Stimulated activated naive CD8-positive, alpha-beta T cell treated with anti-CD3 and anti-CD28 coated beads, Interleukin-15, Interleukin-2, amounts not matched to agents 100 U/mL and 50 U/mL, for 24 hours (primary cell): ENCODE measurements around the gene FNDC3B.

Source experiments
- ATAC-seq: fragments of 150-1000 bp; cut with Tn5 transposase; one replicate; pipeline ENCODE4 v1.10.0; 2021
- DNase-seq: peaks from one replicate; pipeline ENCODE4 v3.0.0; 2021

The FNDC3B gene

GRCh38 chr3:172054115-172054764 lies 14.9 kb downstream of the FNDC3B start:
- DNase-seq (no peak), ATAC-seq (no peak)

DNA sequence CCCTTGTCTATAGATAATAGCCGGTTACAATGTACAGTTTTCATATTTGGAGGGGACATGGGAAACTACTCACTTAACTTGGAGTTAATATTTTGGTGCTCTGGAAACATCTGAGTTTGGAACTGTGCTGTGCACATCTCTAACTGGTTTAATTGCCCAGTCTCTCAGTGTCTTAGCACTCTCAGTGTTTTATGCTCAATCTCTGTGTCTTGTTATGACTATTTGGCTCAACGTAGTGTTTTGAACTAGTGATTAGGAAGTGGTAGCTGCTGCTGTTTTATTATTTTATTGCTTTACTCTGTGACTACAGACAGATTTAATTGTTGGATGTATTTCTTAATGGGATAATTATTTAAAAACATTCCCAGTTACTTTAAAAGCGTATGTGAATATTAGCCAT lies 17.0 kb downstream of the FNDC3B start:
- DNase-seq, result no peak

DNA sequence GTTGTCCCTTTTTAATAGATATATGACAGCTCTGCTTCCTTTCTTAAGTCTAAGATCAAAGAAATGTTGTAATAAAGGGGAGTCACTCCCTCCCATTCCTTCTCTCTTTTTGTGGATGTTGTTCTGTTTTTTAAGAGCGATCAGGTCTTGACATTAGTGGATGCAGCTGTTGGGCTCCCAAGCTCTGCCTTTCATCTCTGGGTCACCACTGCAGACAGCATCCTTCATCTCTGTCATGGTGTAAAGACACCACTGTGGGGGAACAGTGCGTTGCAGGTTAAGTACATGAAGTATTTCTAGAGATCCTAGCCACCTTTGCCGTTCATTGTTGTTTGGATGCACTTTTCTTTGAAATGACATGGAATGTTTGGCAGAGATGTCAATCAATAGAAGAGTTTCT lies 17.7 kb downstream of the FNDC3B start:
- DNase-seq (no peak), ATAC-seq (peak; percentile 28)

More for the DNA sequence above, 17.0 kb downstream of the FNDC3B start:
- ATAC-seq, result no peak

DNA sequence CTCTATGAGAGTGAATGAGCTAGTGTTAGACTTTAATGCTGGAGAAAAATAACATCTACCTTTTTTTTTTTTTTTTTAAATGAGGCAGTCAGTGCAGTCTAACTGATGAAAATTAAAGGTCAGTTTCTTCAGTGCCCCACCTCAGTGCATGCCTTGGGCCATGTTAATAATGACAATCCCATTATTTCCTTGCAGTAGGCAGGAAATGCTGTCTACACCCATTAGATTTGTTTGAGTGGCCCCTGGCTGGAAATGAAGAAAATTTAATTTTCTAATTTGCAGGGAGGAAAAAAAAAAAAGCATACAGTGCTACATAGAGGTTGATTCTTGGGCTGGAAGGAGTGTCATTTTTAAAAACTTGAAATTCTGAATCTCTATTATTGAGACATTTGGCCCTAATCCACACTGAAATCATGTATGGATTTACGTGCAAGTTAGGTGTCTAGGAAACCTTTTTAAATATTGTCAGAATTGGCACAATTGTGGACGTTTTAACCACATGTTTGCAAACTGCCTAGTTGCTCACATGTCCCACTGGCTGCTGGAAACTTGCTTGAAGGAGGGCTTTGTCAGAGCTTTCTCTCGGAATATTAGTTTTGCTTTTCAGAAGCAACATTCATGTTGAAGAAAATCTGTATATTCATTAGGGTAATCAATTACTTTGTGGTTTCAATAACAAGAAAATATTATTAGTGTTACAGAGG lies 18.4 kb downstream of the FNDC3B start:
- DNase-seq, result no peak
- no peak for ATAC-seq

DNA sequence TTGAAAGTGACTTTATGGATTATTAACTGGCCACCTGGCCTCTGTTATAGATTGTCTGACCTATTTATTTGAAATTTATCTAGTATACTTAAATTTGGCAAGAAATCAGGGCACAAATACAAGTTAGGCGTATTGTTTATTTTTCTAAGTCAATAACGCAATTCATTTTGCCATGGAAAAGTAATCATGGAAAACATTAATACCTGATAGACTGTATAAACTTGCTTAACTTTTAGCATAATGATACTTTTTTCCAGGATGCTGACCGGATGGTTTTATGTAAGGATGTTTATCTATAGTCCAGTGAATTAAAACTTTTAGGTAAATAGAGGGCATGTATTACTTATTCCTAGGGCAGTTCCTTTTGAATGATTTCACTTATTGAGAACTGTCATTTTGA lies 20.2 kb downstream of the FNDC3B start:
- no peak for DNase-seq
- no peak for ATAC-seq

DNA sequence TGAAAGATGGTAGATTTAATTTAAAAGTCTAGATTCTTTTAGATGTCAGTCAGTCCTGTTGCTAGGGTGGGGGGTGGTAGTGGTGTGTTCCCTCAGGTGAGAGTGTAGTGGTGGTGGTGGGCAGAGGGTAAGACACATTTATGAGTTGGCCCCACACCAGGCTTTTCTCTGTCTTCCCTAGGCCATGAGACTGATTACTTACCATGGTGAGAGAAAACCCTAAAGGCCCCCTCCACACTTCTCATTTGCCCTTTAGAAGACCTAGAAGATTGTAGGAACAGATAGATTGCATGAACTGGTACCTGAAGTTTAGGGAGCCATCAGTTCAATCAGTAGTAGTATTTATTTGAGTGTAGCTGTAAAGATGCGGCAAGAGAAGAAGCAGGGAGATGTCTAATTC lies 20.9 kb downstream of the FNDC3B start:
- DNase-seq (no peak), ATAC-seq (no peak)

DNA sequence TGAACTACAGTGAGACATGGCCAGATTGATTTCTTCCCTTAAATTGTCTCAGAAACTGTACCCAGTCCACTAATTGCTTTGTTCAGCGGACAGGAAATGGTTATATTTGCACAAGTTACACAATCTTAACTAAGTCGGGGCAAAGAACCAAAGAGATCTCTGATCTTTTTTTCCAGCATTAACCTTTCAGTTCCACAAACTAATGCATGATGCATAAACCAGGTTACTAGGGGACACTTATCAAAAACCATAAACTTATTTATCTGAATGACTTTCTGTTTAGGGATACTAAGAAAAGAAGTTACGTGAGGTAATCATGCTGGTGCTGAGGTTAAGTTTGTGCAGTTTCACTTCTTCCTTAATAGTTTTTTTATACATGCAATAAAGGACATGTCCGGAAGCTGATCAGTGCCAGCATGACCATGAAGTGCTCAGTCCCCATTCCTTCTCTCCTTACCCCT lies 22.4 kb downstream of the FNDC3B start:
- DNase-seq (no peak), ATAC-seq (peak; percentile 28)

DNA sequence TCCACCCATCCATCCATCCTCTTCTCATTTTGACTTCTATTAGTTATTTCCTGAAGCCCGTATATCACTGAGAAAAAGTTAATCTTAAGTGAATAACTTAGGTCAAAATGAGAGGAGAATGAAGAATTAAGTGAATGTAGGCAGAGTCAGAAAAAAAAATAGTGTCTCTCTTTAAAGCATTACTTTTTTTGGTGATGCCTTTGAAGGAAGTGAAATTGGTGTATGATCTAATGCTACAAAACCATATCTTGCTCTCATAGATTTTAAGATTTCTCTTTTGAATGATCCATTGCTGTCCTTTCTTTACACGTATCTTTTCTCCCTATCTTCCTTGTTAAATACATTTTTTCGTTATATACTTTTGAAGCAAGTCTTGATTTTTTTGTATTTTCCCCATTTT lies 23.4 kb downstream of the FNDC3B start:
- DNase-seq (no peak), ATAC-seq (no peak)

DNA sequence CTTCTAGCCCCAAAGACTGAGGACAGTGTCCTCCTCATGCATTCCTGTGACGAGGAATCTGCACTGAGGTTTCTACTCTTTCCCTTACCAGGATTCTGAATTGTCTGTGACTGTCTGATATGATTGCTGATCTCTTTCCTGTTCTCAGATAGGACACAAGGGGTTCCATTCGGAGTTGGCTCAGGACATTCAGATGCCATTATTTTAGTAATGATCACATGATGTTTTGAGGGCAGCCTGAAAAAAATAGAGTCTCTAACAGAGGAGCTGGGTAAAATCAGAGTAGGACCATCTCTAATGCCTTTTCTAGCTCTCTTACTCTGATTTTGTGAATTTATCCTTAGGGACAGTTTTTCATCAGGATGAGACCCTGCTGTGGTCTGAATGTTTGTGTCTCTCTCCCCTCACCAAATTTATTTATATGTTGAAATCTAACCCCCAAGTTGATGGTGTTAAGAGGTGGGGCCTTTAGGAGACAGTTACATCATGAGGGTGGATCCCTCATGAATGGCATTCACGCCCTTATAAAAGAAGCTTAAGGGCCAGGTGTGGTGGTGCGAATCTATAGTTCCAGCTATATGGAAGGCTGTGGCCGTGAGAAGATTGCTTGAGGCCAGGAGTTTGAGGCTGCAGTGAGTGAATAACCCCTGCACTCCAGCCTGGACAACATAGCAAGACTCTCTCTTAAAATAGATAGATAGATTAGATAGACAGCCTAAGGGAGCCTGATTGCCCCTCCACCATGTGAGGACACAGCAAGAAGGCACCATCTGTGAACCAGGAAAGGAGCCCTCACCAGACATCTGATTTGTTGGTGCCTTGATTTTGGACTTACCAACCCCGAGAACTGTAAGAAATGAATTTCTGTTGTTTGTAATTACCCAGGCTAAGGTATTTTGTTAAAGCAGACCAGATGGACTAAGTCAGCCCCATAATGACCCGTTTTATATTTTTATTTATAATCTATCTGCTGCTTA lies 24.4 kb downstream of the FNDC3B start:
- ATAC-seq (no peak), DNase-seq (no peak)

- ATAC-seq (no peak), DNase-seq (no peak)
Measured at GRCh38 chr3:172065527-172065926, 26.1 kb downstream of the FNDC3B start.

DNA sequence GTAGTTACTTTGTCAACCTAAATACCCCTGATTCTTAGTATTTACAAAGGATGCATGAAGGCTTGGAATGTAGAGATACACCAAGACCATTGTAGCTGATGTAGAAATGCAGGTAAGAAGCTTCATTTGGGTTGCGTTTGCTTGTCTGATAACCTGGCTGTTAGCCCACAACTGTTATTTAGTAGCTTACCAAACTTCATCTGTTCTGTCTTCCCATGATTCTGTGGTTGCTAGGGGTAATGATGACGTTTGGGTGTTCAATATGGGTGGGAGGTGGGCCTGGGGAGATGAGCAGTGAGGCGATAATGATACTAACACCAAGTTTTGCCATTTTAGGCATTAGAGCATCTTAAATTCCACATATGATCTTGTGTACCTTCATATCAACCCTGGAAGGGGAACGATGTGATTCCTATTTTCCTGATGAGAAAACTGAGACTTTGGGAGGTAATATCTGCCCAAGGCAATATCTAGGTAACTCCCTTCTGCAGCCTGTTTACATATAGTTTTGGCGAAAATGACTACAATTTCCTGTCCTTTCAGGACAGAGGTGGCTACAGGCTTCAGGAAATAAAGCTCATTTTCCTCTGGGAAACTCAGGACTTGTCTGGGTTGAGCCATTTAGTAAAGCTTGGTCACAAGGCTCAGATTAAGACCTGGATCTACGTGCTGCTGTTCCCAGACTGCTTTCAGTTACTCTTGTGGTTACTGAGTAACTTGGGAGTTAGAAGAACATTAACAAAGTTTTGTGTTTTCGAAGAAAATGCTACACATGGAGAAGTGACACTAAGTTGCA lies 26.8 kb downstream of the FNDC3B start:
- no peak for DNase-seq

GRCh38 chr3:172066880-172067796 lies 27.8 kb downstream of the FNDC3B start:
- ATAC-seq, result no peak
- no peak for DNase-seq

More for the DNA sequence above, 26.8 kb downstream of the FNDC3B start:
- no peak for ATAC-seq

- DNase-seq (no peak), ATAC-seq (no peak)
Measured at GRCh38 chr3:172067837-172068440, 28.6 kb downstream of the FNDC3B start.

DNA sequence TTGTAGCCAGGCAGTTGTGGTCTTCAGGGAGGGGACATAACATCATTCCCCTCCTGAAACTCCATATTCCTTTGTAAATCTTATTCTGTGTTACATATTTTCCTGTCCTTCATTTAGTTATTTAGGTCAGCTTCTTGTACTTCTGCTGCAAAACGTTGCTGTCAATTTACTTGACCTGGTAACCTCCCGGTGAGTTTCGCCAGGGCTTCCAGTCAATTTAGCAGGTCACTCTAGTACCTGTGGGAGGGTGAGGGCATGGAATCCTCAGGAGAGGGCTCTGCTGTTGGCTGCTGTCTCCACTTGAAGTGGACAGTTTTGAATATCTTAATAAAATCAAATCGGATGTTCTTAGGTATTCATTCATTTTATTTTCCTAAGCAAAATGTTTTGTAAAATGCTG lies 29.6 kb downstream of the FNDC3B start:
- DNase-seq (no peak), ATAC-seq (no peak)

DNA sequence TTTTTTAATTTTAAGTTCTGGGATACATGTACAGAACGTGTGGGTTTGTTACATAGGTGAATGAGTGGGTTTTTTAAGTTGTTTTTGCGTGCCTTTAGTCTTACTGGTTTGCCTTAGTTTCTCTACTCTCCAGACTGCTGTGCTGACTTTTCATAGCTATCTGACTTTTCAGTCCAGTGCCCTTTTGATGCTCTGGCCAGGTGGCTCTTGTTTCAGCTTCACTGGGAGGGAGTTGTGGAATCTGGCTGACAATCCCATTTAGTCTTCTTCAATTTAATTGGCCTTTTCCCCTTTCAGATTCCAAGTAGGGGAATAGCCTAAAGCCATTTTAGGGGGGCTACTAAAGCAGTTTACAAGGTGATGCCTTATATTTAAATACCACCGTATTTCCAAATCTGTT lies 30.1 kb downstream of the FNDC3B start:
- DNase-seq, result no peak
- ATAC-seq, result no peak

- ATAC-seq (no peak), DNase-seq (no peak)
Measured at GRCh38 chr3:172070269-172070668, 30.9 kb downstream of the FNDC3B start.

DNA sequence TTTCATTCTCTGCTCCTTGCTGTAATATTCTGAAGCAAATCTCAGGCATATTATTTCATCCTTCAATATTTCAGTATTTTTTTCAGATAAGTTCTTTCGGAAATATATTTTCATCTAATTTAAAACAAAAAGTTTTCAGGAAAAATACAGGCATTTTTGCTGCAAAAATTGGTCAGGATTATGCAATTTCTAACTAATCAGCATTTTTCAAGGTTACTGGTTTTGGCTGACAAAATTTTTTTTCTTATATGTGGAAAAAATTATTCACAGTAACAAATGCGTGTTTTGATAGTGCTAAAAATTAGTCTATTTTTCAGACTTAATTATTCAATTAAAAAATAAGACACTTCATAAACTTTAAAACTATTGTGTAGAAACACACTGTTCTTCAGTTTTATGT lies 31.4 kb downstream of the FNDC3B start:
- ATAC-seq (no peak), DNase-seq (no peak)

DNA sequence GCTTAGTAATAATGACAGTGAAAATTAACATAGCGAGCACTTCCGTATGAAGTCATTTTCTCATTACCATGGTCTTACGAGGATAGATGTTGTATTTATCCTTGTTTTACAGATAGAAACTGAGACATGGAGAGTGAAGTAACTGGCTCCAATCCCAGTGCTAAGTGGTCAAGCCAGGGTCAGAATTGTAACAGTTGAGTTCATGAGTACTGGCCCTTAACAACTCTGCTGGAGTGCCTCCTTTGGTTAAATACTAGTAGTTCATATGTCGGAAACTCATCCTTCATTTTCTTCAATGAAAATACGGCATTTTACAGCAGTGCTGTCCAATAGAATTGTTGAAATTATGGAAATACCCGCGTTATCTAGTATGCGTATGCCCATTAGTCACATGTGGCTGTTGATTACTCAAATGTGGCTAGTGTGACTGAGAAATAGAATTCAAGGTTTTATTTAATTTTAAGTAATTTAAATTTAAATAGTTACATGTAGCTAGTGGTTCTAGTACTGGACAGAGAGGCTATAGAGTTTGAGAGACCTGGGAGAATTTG lies 32.5 kb downstream of the FNDC3B start:
- no peak for DNase-seq
- ATAC-seq, result no peak

DNA sequence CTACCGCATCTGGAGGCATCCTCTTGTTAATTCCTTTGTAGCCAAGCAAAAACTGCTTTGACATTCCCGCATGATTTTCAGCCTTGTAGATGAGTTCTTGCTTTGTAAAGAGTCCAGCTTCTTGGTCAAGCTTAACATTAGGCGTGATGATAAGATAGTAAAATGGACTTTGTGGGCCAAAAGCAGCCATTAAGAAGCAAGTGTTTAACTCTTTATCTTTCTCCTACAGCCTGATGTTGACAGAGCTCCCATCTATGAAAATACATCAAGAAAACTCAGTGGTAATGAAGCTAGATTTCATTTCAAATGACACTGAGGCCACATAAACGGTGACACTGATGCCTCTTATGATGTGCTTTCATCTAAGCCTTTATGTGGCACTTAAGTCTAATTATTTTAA lies 33.2 kb downstream of the FNDC3B start:
- DNase-seq (no peak), ATAC-seq (no peak)

DNA sequence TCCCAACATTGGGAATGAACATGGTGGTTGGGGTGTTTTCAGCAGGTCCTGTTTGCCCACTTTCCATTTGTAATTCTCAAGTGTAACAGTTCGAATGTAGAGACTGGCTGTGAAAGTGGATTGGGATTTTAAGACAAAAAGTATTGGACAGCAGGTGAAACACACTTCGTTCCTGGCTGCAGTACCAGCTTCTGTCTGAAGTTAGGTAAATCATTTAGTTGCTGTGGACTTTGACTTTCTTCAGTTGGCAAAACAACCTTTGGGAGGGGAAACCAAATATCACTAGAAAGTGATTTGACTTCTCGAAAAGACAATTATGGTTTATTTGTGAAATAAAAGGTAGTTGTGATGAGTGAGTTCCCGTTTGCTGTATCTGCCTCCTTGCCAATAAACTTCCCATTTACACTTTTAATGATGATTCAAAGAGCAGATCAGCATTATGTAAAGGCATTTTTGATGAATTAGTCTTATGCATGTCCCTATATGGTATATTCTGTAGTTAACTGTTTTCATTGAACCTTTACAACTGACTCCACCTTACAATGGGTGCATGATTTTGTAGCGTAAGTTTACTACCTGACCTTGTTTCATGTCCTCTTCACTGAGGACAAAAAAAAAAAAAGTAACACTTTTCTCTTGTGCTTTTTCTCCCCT lies 34.0 kb downstream of the FNDC3B start:
- DNase-seq, result no peak
- ATAC-seq, result no peak
